Stimulated activated CD4-positive, alpha-beta T cell treated with anti-CD3 and anti-CD28 coated beads, Interleukin-2, amount 100 ng/mL, for 24 hours (primary cell): ENCODE measurements around the gene CEP85L.

Source experiments
- DNase-seq, 2 donors: peaks; one replicate each; pipeline ENCODE4 v3.0.0-alpha.2; 2020

The CEP85L gene

DNA sequence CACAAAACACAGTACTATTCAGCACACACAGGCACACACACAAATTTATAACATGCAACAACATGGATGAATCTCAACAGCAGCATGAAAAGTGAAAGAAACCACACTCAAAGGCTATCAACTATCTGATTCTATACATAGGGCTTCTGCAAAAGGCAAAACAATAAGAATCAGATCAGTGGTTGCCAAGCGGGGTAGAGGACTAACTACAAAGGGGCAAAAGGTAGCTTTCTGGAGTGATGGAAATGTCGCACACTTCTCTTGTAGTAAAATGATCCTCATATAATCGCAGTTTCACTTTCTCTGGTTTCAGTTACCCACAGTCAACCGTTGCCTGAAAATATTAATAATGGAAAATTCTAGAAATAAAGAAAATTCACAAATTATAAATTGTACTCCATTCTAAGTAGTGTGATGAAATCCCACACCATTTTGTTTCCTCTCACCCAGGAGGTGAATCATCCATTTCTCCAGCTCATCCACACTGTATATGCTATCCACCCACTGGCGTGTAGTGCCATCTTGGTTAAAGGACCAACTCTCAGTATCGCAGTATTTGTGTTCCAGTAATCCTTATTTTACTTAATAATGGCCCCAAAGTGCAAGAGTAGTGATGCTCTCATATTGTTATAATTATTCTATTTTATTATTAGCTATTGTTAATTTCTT, 116.1 kb downstream of the CEP85L start:
- DNase-seq: no peak

DNA sequence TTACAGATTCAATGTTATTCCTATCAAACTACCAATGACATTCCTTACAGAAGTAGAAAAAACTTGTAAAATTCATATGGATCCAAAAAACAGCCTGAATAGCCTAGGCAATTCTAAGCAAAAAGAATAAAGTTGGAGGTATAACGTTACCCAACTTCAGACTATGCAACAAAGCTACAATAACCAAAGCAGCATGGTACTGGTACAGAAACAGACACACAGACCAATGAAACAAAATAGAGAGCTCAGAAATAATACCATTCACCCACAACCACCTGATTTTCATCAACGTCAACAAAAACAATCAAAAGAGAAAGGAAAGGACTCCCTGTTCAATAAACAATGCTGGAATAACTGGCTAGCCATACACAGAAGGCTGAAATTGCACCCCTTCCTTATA, 120.4 kb downstream of the CEP85L start:
- DNase-seq: no peak

DNA sequence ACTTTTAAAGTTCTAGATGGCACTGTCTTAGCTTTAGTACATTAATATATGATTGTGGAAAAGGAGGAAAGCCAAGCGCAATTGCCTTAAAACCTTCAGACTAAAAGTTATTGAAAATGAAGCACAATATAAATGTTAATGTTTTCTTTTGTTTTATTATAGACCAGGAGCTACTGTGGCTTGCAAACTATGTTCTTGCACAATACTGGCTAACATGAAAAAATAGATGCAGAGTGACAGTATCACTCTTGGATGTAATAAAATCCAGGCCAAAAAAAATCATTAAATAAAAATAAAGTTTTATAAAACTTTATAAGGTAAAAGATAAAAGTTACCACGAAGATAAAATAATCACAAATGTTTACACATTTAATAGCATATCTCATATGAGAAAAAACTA, 121.6 kb downstream of the CEP85L start:
- no peak for DNase-seq

DNA sequence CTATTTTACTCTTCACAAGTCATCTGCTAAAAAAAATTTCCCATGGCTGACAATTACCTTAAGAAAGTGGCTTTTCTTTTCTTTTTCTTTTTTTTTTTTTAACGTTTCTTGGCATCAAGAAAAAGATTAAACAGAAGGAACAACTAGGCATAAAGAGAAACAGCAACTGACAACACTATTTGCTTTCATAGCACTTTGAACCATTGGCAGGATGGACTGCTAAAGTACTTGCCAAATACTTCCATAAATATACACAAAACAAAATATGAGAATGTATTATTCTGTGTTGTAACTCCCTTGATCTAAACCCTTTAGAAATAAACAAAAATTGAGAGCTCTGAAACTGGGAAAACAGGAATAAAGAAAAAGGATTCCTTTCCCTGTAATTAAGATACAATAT, 123.3 kb downstream of the CEP85L start:
- DNase-seq: no peak

DNA sequence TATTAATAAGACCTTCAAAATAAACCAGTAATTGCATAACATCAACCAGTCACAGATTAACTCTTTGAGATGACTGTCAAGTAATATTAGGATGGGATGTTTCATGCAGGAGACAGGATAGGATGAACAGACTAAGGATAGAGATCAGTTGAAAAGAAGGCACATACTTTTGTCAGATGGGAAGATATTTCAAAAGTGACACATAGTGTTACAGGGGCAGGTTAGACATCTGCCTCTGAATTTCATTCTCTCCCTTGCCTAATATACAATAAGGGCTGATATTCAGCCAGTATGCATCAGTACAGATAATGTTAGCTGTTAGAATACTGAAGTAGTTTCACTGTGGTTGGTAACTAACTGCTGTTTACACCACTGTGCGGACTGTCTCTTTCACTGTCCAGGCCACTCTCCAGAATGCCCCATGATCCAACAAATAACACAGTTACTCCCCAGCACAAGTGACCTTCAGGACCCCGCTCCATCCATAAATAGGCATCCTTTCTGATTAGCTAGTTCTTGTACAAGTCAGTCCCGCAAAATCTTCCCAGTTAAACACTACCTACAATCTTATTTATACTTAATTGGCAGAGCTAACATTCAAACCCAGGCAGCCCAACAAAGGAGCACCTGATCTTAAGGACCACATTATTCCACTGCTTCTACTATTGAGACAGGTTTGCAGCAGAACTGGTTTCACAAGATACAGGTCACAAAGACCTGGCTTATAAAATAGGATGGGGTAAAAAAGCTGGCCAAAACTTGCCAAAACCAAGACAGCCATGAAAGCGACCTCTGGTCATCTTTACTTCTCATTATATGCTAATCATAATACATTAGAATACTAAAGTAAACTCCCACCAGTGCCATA, 125.2 kb downstream of the CEP85L start:
- DNase-seq: no peak

DNA sequence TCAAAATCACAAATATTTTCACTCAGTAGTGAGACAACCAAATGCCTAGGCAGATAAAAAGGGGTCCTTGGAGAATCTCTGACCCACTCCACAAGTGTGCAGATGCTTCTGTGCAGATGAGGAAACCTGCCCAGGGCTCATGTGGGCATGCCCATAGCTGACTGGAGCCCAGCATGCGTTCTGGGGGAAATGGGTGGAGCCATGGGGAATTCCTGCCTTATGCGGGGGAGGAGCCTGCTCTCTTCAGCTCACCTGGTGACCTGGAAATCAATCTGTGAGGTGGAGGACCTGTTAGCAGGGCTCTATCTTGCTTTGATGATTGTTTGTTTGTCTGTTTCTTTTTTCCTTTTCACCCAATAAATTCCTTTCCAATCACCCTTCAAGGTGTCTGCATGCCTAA, 126.7 kb downstream of the CEP85L start:
- no peak for DNase-seq

DNA sequence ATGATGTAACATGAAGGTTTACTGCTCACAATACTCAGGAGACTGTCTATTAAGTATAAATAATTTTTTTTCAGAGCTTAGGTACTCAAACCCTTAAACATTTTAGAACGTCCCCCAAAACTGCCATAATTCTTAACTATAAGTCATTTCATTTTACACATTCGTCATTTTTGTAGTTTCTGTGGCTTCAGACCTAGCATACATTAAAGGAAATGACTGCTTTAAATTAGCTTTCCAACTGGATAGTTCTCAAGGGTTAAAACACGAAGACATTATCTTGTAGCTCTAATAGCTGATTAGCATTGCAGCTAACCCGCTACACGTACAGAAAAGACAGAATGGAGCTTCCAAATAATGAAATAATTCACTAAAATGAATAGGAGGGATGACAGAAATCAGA, 128.2 kb downstream of the CEP85L start:
- DNase-seq: no peak

DNA sequence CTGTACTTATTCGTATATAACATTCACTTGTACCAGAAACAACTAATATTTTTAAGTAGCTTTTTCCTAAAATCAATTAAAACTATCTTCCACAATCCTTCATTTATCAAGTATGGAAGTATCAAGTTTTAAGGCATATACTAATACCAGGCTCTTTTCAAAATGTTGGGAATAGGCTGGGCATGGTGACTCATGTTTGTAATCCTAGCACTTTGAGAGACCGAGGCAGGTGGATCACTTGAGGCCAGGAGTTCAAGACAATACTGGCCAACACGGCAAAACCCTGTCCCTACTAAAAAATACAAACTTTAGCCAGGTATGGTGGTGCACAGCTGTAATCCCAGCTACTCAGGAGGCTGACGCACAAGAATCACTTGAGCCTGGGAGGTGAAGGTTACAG, 129.0 kb downstream of the CEP85L start:
- no peak for DNase-seq

DNA sequence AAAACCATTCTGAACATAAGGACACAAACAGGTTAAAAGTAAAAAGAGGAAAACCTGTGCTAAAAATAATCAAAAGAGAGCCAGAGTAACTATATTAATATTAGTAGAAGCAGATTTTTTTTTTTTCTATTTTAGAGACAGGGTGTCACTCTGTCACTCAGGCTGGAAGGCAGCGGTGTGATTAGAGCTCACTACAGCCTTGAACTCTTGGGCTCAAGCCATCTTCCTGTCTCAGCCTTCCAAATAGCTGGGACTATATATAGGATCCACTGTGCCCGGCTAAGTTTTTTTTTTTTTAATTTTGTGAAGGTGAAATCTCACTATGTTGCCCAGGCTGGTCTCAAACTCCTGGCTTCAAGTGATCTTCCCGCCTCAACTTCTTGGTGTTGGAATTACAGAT, 136.7 kb downstream of the CEP85L start:
- no peak for DNase-seq

DNA sequence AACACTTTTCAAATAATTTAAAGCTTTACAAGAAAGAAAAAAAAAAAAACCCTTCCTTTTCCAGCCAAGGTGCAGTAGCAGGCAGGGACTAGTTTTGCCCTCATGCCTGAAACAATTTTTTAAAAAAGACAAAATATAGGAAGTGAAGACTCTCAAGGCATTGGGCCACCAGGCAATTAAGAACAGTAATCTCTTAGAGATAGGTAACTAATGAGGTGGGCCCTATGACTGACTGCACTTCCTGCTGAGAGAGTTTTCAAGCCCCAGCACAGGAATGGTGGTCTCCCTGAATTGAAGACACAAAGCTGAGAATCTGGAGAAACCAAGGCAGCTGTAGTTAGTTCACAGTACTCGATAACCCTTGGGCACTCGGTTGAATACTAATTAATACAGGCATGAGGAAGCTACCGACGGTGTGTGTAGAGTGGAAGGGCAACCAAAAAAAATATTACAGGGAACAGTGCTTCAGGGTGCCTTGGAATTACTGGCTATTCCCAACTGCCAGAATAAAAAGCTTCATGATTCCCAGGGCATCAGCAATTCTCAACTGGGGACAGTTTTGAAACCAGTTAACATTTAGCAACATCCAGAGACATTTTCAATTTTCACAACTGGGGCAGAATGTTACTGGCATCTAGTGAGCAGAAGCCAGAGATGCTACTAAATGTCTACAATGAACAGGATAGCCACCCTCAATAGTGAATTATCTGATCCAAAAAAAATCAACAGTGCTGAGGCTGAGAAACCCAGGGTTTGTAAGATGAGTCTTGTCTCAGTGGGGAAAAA, 139.3 kb downstream of the CEP85L start:
- DNase-seq: no peak

DNA sequence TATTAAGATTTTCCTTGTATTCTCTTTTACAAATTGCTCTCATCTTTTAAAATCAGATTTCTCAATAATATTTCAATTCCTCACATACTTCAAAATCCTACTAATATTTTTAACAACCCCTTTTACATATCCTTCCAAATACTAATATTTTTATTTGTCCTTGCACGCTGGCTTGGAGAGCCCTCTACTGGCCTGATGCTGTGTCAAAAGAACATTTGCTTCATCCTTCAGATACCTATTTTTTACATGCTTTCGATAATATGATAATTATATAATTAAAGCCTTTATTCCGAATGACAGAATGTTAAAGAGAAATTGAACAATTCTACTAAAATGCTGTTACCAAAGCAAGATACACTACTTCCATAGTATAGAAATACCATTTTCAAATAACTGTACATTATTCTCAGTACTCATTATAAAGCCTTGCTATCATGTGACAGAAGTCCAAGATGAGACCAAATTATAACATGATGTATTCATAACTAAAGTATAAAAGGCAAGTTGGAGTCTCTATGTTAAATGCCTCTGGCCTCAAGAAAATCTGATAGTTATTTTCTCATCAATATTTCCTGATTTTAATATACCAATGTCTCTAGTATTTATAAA, 142.3 kb downstream of the CEP85L start:
- no peak for DNase-seq

DNA sequence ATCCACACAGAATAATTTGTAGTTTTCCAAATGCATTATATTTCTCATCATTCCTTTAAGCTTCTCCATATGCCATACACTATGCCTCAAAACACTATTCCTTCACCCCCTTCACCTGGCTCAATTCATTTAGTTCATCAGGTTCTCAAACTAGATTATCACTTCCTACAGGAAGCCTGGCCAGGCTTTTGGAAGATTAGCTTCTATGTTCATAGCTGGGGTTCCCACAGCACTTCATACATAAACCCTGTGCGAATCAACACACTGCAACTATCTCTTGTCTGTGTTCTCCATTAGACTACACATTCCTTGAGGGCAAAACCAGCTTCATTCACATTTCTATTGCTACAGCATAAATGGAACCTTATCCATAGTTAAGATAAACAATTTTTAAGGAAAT, 143.8 kb downstream of the CEP85L start:
- DNase-seq: no peak

DNA sequence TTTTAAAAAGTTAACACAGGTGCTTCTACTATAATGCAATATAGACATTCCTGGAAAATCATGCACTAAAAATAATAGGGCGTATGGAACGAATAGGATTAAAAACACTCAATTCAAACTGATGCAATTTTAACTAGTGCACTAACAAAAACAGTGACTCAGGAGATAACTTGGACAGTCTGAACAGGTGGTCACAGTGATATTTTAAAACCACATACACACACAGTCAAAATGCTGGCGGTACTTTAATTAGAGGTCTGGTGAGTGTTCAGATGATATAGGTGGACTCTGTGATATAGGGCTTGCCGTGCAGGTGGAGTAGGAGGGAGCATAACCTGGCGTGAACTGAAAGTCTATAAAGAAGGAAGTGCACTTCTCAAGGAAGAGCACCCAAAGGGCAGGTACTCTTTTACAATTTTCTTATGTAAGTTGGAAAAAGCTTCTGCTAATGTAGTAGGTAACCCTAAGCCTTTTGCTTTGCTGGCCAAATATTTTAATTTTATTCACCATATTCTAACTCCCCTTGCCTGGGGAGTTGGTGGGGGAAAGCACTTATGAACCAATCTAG, 145.2 kb downstream of the CEP85L start:
- no peak for DNase-seq

DNA sequence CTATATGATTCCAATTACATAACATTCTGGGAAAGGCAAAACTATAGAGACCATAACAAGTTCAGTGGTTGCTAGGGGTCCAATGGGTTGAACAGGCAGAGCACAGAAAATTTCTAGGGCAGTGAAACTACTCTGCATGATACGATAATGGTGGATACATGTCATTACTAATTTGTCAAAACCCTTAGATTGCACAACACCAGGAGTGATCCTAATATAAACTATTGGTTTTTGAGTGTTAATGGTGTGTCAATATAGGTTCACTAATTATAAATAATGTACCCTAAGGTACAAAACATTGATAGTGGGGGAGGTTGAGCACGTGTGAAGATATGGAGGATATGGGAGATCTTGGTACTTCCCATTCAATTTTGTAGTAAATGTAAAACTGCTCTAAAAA, 145.7 kb downstream of the CEP85L start:
- no peak for DNase-seq

DNA sequence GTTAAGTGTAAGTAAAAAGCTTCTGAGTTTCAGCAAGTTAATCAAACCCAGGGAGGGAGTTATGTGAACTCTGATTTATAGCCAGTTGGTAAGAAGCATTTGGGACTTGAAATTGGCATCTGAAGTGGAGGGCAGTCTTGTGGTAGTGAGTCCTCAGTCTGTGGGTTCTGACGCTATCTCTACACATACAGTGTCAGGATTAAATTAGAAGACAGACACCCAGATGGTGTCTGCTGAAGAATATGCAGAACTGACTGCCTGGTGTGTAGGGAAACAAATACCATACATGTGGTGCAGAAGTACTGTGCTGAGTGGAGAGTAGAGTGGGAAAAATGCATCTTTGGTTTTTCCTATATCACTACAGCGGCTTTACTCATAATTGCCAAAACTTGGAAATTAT, 146.8 kb downstream of the CEP85L start:
- DNase-seq: no peak

DNA sequence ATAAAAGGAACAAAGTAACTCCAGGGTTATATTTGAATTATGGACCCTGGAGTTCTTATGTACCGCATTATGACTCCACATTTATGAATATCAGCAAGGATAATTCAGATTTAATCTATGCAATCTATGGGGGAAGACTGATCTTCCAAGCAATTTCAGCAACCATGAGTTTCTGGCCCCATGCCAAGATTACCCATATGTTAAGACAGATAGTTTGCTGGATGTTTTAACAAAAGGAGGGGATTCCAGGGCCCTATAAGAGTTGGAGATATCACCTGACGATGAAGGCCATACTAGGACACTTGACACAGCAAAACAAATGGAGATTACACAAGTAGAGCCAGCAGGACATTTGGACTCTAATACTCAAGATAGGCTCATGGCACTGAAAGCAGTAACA, 149.2 kb downstream of the CEP85L start:
- no peak for DNase-seq

DNA sequence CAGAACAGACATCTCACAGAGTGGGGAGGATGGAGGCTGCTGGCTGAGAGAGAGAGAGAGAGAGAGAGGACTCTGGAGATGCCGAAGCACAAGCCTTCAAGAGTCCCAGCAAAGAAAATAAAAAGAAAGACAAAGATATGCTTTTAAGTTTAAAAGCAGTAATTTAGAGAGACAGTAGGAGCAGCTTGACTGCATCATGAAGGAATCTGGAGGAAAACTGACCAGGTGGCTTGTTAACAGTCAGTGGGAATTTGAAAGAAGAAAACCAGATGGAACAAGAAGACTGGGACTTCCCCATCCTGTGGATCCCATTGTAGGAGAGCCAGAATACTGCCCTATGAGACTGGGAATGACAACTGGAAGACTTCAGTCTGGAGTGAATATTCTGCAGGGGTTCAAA, 149.6 kb downstream of the CEP85L start:
- no peak for DNase-seq

DNA sequence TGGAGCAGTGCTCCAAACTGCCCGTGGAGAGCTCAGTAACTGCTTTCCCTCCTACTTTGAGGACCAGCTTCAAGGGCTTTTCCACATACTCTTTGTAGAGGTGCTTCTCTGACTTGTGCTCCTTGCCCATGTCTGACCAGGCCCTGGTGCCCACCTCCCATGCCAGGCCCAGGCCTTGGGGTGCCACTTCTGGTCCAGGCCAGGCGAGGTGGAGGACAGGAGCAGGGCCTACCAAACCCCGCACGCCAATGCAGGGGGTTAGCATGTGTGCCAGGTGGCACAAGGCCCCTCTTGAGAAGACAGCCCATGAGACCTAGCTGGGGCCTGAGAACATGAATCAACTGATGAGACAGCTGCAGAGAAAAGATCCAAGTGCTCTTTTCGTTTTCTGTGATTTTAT, 150.3 kb downstream of the CEP85L start:
- DNase-seq: no peak

DNA sequence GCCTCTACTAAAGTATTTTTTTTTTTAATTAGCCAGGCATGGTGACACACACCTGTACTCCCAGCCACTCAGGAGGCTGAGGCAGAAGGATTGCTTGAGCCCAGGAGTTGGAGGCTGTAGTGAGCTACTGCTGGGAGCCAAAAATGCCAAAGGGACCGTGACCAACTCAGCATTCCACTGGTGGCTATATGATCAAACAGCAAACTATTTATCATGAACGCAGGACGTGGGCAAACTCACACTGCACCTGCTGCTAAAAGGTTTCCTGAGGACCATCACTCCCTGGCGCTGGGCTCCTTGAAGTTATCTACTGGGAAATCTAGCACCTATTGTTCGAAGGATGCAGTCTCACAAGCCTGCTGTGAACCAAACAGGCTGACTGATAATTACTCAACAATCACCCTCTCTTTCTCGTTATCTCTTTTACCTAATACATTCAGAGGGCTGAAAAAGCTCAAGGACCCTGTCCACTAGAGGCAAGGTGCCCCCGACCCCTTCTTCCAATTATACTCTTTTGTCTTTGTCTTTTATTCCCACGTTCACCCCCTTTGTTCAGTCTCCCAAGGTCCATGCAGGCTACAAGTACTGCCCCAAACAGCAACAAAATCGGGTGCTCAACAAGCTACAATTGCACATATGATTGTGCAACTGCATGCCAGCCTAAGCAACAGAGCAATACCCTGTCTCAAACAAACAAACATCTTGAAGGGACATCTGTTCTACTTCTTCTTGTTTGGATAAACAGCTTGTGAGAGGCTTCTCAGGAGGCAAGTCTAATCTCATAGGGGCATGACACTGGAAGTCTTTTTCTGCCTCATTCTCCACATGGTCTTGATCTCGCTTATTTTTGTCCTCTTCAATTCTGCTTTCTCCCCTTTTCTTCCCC, 151.0 kb downstream of the CEP85L start:
- DNase-seq: no peak

DNA sequence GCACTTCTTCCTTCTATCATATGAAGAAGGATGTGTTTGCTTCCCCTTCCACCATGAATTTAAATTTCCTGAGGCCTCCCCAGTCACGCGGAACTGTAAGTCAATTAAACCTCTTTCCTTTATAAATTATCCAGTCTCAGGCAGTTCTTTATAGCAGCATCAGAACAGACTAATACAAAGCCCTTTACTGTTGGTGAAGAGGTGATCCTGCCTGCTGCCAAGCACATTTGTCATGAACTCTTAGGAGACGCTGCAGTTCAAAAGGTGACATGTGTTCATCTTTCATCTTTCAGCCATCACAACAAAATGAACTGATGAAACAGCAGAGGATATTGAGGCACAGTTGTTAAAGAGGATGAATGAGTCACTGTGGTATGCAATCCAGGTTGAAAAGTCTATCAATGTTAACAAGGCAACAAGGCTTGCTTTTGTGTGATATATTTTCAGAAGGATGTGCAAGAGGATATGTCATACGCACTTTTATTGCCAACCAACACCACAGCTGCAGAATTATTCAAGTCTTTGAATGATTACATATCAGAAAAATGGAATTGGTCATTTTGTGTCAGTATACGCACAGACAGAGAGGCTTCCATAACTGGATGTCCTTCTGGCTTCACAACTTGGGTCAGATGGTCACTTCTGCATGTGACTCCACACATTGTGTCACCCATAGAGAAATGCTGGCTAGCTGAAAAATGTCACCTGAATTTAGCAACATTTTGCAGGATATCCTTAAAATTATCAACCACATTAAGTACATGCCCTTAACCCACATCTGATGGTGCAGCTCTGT, 155.7 kb downstream of the CEP85L start:
- DNase-seq: no peak

DNA sequence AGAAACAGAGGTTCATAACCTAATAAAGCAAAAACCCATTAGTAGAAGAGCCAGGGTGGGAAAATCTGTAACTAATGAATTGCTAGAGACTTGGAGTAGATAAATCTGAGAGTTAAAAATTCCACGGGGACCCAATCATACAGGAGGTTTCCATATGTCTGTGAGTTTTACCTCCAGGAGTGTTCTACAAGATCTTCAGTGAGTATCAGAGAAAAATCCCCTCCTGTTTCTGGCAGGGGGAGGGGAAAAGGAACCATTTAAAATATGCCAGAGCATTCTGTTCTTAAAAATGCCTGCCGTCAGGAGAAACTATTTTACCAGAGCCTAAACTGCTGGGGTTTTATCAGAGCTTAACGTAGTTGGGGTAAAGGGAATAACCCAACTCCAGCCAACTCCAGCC, 157.3 kb downstream of the CEP85L start:
- no peak for DNase-seq
